ENCODE data around the gene COL4A1. TPM values are rescaled to one million over a fixed set of nuclear protein-coding genes. Genes with fewer than 3 reads are reported as not detected.

The COL4A1 gene
- total and polyA plus RNA-seq, 12 donors, result 83.3 to 342 (median 147) TPM

DNA sequence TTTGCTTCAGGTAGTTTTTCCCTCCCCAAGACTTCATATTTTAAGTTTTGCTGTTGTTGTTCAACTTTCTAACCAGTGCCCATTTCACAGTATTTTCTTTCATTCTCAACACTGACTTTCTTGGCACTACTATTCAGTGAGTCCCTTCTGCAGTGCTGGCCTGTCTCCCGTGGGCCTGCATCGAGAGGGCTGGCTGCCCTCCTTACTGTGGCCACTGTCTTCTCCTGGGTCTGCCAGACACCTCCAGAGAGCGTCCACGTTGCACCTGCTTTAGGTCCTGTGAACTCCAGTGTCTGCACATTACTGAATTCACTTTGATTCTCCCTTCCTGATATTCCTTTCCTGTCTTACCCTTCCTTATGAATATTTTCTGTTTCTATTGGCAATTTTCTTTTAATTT lies 27.3 kb downstream of the COL4A1 start:
- WGBS, 2 donors, result 71 to 79% methylated on average over 4 of the region's 4 CpGs
- no peak for TF ChIP-seq CTCF (IDR thresholded peaks at IDR 0.05)
- Histone ChIP-seq H3K9me3 (no peaks in the 10 kb centered on the region), H3K36me3 (peaks cover 0 to 16% (median 0%) of the 10 kb centered on the region in 9 donors), H3K4me3 (no peak overlapping the region), H3K27ac (peak overlapping the region in 3 of 10 donors; percentile 45 to 65 (median 55)), H3K4me1 (peaks cover 13 to 99% (median 74%) of the 10 kb centered on the region in 9 donors), H3K27me3 (no peaks in the 10 kb centered on the region)
- DNase-seq (no peak), ATAC-seq (no peak)
- intact Hi-C loops (cut with DNase I), result no loop called here

GRCh38 chr13:110278859-110279258 lies 28.1 kb downstream of the COL4A1 start:
- no peak for TF ChIP-seq CTCF (IDR thresholded peaks at IDR 0.05)
- H3K27ac ChIP-seq, result peak overlapping the region in 1 of 10 donors; percentile 65
- ATAC-seq (no peak), DNase-seq (no peak)
- no peaks in the 10 kb centered on the region for H3K27me3 ChIP-seq
- 87 to 95% methylated on average over 7 of the region's 7 CpGs for WGBS, 2 donors
- H3K4me3 ChIP-seq, result no peak overlapping the region
- no peaks in the 10 kb centered on the region for H3K9me3 ChIP-seq
- intact Hi-C loops (cut with DNase I), result no loop called here
- H3K4me1 ChIP-seq, result peaks cover 6 to 99% (median 73%) of the 10 kb centered on the region in 9 donors
- peaks cover 0 to 14% (median 0%) of the 10 kb centered on the region in 9 donors for H3K36me3 ChIP-seq

DNA sequence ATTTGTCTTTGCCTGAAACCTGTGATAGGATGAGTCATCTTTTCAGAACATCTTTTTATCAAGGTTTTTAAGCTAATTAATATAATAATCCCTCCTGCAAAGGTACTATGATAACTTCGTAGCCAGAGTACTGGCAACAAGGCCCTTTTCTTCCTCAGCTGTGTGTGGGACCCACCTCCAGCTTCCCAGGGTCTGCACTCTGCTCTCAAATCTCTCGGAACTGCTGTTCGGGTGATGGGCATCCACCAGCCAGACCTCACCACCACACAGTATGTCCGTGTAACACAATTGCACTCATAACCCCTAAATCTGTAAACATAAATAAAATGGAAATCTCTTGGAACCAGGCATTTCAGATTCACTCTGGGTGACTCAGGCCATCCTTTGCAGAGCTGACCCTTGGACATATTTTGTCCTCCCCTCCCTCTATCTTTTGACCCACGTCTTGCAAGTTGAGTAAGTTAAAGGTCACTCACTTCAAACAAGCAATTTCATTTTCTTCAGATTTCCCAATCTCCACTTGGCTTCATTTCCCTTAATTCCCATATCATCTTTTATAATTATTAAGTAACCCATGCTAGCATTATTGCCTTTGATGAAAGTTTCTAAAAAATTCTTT lies 29.5 kb downstream of the COL4A1 start:
- H3K4me1 ChIP-seq, result peaks cover 6 to 100% (median 70%) of the 10 kb centered on the region in 9 donors
- TF ChIP-seq CTCF (IDR thresholded peaks at IDR 0.05), result no peak
- no peaks in the 10 kb centered on the region for H3K27me3 ChIP-seq
- WGBS, 2 donors, result 62 to 72% methylated on average over 5 of the region's 5 CpGs
- H3K27ac ChIP-seq, result peak overlapping the region in 3 of 10 donors; percentile 7 to 39 (median 10)
- intact Hi-C loops (cut with DNase I), result no loop called here
- no peak overlapping the region for H3K4me3 ChIP-seq
- peaks cover 0 to 13% (median 0%) of the 10 kb centered on the region in 9 donors for H3K36me3 ChIP-seq
- DNase-seq, result no peak
- H3K9me3 ChIP-seq, result no peaks in the 10 kb centered on the region
- ATAC-seq, result peak in 1 of 8 donors; percentile 52

DNA sequence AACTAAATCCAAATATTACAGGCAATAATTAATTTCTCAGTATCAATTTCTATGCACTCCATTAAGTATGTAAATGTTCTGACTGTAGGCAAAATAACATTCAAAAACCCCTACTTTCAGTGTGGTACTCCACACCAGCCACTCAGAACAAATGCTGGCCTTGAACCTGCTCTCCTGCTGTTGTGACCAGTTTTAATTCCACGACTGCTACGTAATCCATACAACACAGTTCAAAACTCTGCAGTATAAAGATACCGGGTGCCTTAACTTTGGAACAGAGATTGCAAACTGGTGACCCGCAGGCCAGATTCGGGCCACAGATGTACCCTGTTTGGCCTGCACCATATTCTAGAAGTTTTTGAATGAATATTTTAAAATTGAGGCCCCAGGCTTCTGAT lies 30.4 kb downstream of the COL4A1 start:
- TF ChIP-seq CTCF (IDR thresholded peaks at IDR 0.05), result no peak
- WGBS, 2 donors, result 78 to 82% methylated on average over 5 of the region's 5 CpGs
- ATAC-seq (peak in 1 of 8 donors; percentile 52), DNase-seq (no peak)
- intact Hi-C loops (cut with DNase I), result no loop called here
- peak overlapping the region in 4 of 10 donors; percentile 8 to 39 (median 26) for H3K27ac ChIP-seq
- peaks cover 0 to 16% (median 0%) of the 10 kb centered on the region in 9 donors for H3K36me3 ChIP-seq
- no peak overlapping the region for H3K4me3 ChIP-seq
- peaks cover under 1 to 100% (median 66%) of the 10 kb centered on the region in 9 donors for H3K4me1 ChIP-seq
- H3K9me3 ChIP-seq, result no peaks in the 10 kb centered on the region
- no peaks in the 10 kb centered on the region for H3K27me3 ChIP-seq
